ENCODE results near the gene AMIGO3.
"Not testable (repeated sequence)": the region's sequence is repeated elsewhere in the genome, so short reads cannot be mapped to it uniquely, and the experiment has no call there.

Gene AMIGO3

DNA sequence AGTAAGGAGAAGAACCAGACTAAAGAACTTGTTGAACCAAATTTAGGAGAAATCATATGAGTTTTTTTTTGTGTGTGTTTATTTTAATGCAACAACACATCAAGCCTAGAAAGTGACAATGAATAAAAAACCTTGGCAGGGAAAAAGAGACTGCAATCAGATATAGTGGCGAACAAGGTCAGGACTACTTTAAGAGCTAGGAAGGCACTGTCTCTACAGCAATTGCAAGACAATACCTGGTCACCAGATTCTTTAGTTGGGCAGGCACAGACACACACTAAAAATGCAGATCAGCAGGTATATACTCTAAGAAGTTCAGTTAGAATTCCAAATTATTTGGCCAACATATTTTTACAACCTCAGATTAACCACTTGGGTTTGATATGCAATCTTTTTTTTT lies 35.1 kb upstream of the AMIGO3 start:
- H3K9me2 ChIP-seq (replicated peaks; ENCODE audit: insufficient read depth, low read length), result no peaks in the 10 kb centered on the region
- H3K27me3 ChIP-seq (ENCODE audit: low read length), result no peaks in the 10 kb centered on the region
- 0 out of 2 replicates have a peak, but pooled peaks cover 4% of the 10 kb centered on the region for H4K20me1 ChIP-seq (ENCODE audit: low read depth, low read length)
- TF ChIP-seq CTCF (IDR thresholded peaks at IDR 0.05; ENCODE audit: insufficient read depth, low read length, poor library complexity, severe bottlenecking) (no peak), EZH2phosphoT487 (conservative IDR thresholded peaks at IDR 0.05; ENCODE audit: low read length) (no peak)
- H3K4me3 ChIP-seq (ENCODE audit: insufficient read depth, low read length, poor library complexity, severe bottlenecking), result no peak overlapping the region
- no peak overlapping the region for H3K27ac ChIP-seq (ENCODE audit: low read depth, low read length)
- no peak overlapping the region for H3K4me2 ChIP-seq (ENCODE audit: low read depth, low read length, poor library complexity, severe bottlenecking)
- H3F3A ChIP-seq (ENCODE audit: insufficient read depth), result no peaks in the 10 kb centered on the region
- peaks cover 47% of the 10 kb centered on the region for H3K79me2 ChIP-seq (ENCODE audit: insufficient read depth, low read length)
- no peaks in the 10 kb centered on the region for H3K9me3 ChIP-seq (ENCODE audit: insufficient read depth, low read length)
- H3K36me3 ChIP-seq (ENCODE audit: low read length), result no peaks in the 10 kb centered on the region
- no peak overlapping the region for H3K9ac ChIP-seq (ENCODE audit: low read length)
- H2AFZ ChIP-seq (ENCODE audit: low read depth, low read length, severe bottlenecking), result no peak overlapping the region

DNA sequence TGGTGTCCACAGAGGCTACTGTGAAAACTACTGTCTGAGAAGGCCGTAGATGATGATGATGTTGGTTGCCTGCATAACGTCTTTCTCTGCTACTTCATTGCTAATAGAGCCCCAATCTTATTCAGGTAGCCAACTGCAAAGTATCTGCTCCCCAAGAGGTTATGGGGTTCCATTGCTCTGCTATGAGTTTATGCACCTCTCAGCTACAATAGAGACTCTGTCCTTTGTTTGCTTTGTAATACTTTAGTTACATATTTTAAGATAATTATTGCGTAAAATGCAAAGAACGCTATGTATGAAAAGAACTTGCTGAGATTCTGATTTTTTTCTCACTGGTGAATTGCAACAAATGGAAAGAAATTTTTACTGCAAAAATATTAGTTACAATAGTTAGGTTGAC lies 32.0 kb upstream of the AMIGO3 start:
- Histone ChIP-seq H3K27me3 (ENCODE audit: low read length) (no peaks in the 10 kb centered on the region), H3K4me2 (ENCODE audit: low read depth, low read length, poor library complexity, severe bottlenecking) (no peak overlapping the region), H3K9me3 (ENCODE audit: insufficient read depth, low read length) (no peaks in the 10 kb centered on the region), H3K9ac (ENCODE audit: low read length) (no peak overlapping the region), H3K27ac (ENCODE audit: low read depth, low read length) (no peak overlapping the region), H2AFZ (ENCODE audit: low read depth, low read length, severe bottlenecking) (no peak overlapping the region), H4K20me1 (ENCODE audit: low read depth, low read length) (0 out of 2 replicates have a peak, but pooled peaks cover 4% of the 10 kb centered on the region), H3F3A (ENCODE audit: insufficient read depth) (no peaks in the 10 kb centered on the region; the same call in 1 of the 2 replicates), H3K36me3 (ENCODE audit: low read length) (peaks cover 3% of the 10 kb centered on the region; the same call in 1 of the 2 replicates), H3K4me3 (ENCODE audit: insufficient read depth, low read length, poor library complexity, severe bottlenecking) (no peak overlapping the region), H3K79me2 (ENCODE audit: insufficient read depth, low read length) (peaks cover 27% of the 10 kb centered on the region), H3K9me2 (replicated peaks; ENCODE audit: insufficient read depth, low read length) (no peaks in the 10 kb centered on the region)
- TF ChIP-seq EZH2phosphoT487 (conservative IDR thresholded peaks at IDR 0.05; ENCODE audit: low read length) (no peak), CTCF (IDR thresholded peaks at IDR 0.05; ENCODE audit: insufficient read depth, low read length, poor library complexity, severe bottlenecking) (no peak)

GRCh38 chr3:49750056-49750455 lies 30.6 kb upstream of the AMIGO3 start:
- H3K9me2 ChIP-seq (replicated peaks; ENCODE audit: insufficient read depth, low read length), result no peaks in the 10 kb centered on the region
- H3K9me3 ChIP-seq (ENCODE audit: insufficient read depth, low read length), result no peaks in the 10 kb centered on the region
- no peak overlapping the region for H3K4me2 ChIP-seq (ENCODE audit: low read depth, low read length, poor library complexity, severe bottlenecking)
- TF ChIP-seq EZH2phosphoT487 (conservative IDR thresholded peaks at IDR 0.05; ENCODE audit: low read length) (no peak), CTCF (IDR thresholded peaks at IDR 0.05; ENCODE audit: insufficient read depth, low read length, poor library complexity, severe bottlenecking) (no peak)
- H3K27me3 ChIP-seq (ENCODE audit: low read length), result no peaks in the 10 kb centered on the region
- peaks cover 3% of the 10 kb centered on the region; the same call in 1 of the 2 replicates for H3K36me3 ChIP-seq (ENCODE audit: low read length)
- no peak overlapping the region for H2AFZ ChIP-seq (ENCODE audit: low read depth, low read length, severe bottlenecking)
- no peak overlapping the region for H3K4me3 ChIP-seq (ENCODE audit: insufficient read depth, low read length, poor library complexity, severe bottlenecking)
- H3K9ac ChIP-seq (ENCODE audit: low read length), result no peak overlapping the region
- H3K27ac ChIP-seq (ENCODE audit: low read depth, low read length), result no peak overlapping the region
- H3K79me2 ChIP-seq (ENCODE audit: insufficient read depth, low read length), result peaks cover 22% of the 10 kb centered on the region; the same call in 1 of the 2 replicates
- H3F3A ChIP-seq (ENCODE audit: insufficient read depth), result no peaks in the 10 kb centered on the region; the same call in 1 of the 2 replicates
- H4K20me1 ChIP-seq (ENCODE audit: low read depth, low read length), result 0 out of 2 replicates have a peak, but pooled peaks cover 4% of the 10 kb centered on the region

GRCh38 chr3:49748874-49749273 lies 29.4 kb upstream of the AMIGO3 start:
- peaks cover 23% of the 10 kb centered on the region; the same call in 1 of the 2 replicates for H3K79me2 ChIP-seq (ENCODE audit: insufficient read depth, low read length)
- H3K4me2 ChIP-seq (ENCODE audit: low read depth, low read length, poor library complexity, severe bottlenecking); H3K36me3 ChIP-seq (ENCODE audit: low read length); H3K9me2 ChIP-seq (replicated peaks; ENCODE audit: insufficient read depth, low read length); H3K9ac ChIP-seq (ENCODE audit: low read length); H3K27ac ChIP-seq (ENCODE audit: low read depth, low read length); H3K27me3 ChIP-seq (ENCODE audit: low read length); H4K20me1 ChIP-seq (ENCODE audit: low read depth, low read length); H3F3A ChIP-seq (ENCODE audit: insufficient read depth); H2AFZ ChIP-seq (ENCODE audit: low read depth, low read length, severe bottlenecking); H3K4me3 ChIP-seq (ENCODE audit: insufficient read depth, low read length, poor library complexity, severe bottlenecking); H3K9me3 ChIP-seq (ENCODE audit: insufficient read depth, low read length): not testable (repeated sequence)

Data from SU-DHL-6 (cell line).